Upper lobe of right lung (tissue), 1 donor: Measurements from ENCODE around the gene GCSH. TPM values are rescaled to one million over a fixed set of nuclear protein-coding genes. Genes with fewer than 3 reads are reported as not detected.

ENCODE experiments used
- ATAC-seq: fragments of 200-7000 bp; cut with Tn5 transposase; one replicate; pipeline ENCODE4 v1.9.1; 2020; ENCODE audit warnings: mild to moderate bottlenecking, moderate library complexity
- DNase-seq: peaks from one replicate; pipeline ENCODE4 v3.0.0-alpha.2; 2020
- H3K27ac ChIP-seq: fragments of 200-600 bp; one replicate; pipeline ENCODE4 v1.8.0; 2022
- H3K27me3 ChIP-seq: fragments of 200-600 bp; one replicate; pipeline ENCODE4 v1.8.0; 2022; ENCODE audit warnings: mild to moderate bottlenecking
- H3K36me3 ChIP-seq: fragments of 200-600 bp; one replicate; pipeline ENCODE4 v1.8.0; 2022
- H3K4me1 ChIP-seq: fragments of 200-600 bp; one replicate; pipeline ENCODE4 v1.8.0; 2022
- H3K4me3 ChIP-seq: fragments of 200-600 bp; one replicate; pipeline ENCODE4 v1.8.0; 2022; ENCODE audit warnings: mild to moderate bottlenecking
- H3K9me3 ChIP-seq: fragments of 200-600 bp; one replicate; pipeline ENCODE4 v1.8.0; 2022
- CTCF ChIP-seq: fragments of 200-600 bp; IDR thresholded peaks from one replicate; pipeline ENCODE4 v1.8.0; 2022; ENCODE audit warnings: antibody characterized with exemption
- intact Hi-C: fragments of 100-400 bp; cut with DNase I; formaldehyde crosslinking; loops from one replicate; pipeline ENCODE4 v1.11.0; 2022
- total RNA-seq: library from RNA; stranded (reverse); fragmentation: NEBNext Ultra II Directional; extraction: Animal tissue kit (Norgen Biotek cat#: 25700); gene quantifications from one replicate; pipeline ENCODE4 v1.2.1, GENCODE V29; 2021
- donor health status: DM: no; HTN: yes; CAD: no; lungs with severe emphysema.

The GCSH gene
- total RNA-seq, 1 donor from 2014 or later, result 17.0 TPM

- H3K27me3 ChIP-seq, result no peaks in the 10 kb centered on the region
- no peak overlapping the region for H3K27ac ChIP-seq
- H3K4me3 ChIP-seq, result no peak overlapping the region
- no peaks in the 10 kb centered on the region for H3K9me3 ChIP-seq
- no peak for TF ChIP-seq CTCF
- no peaks in the 10 kb centered on the region for H3K4me1 ChIP-seq
- ATAC-seq (no peak), DNase-seq (no peak)
- no peaks in the 10 kb centered on the region for H3K36me3 ChIP-seq
- intact Hi-C loops, result no loop called here
Measured at GRCh38 chr16:81060576-81061306, 35.5 kb downstream of the GCSH start.

GRCh38 chr16:81053761-81054160 lies 42.4 kb downstream of the GCSH start:
- Histone ChIP-seq H3K9me3 (no peaks in the 10 kb centered on the region), H3K27ac (no peak overlapping the region), H3K4me1 (no peaks in the 10 kb centered on the region), H3K27me3 (no peaks in the 10 kb centered on the region), H3K4me3 (no peak overlapping the region), H3K36me3 (no peaks in the 10 kb centered on the region)
- ATAC-seq (no peak), DNase-seq (no peak)
- TF ChIP-seq CTCF, result no peak
- intact Hi-C loops, result no loop called here

GRCh38 chr16:81042821-81043220 lies 53.4 kb downstream of the GCSH start:
- Histone ChIP-seq H3K4me3 (no peak overlapping the region), H3K9me3 (no peaks in the 10 kb centered on the region), H3K27ac (no peak overlapping the region), H3K36me3 (peaks cover 44% of the 10 kb centered on the region), H3K27me3 (no peaks in the 10 kb centered on the region), H3K4me1 (peaks cover 5% of the 10 kb centered on the region)
- TF ChIP-seq CTCF, result no peak
- intact Hi-C loops, result no loop called here
- no peak for ATAC-seq
- no peak for DNase-seq

GRCh38 chr16:81041696-81042095 lies 54.5 kb downstream of the GCSH start:
- peaks cover 44% of the 10 kb centered on the region for H3K36me3 ChIP-seq
- DNase-seq (no peak), ATAC-seq (no peak)
- intact Hi-C loops, result no loop called here
- H3K27ac ChIP-seq, result no peak overlapping the region
- TF ChIP-seq CTCF, result no peak
- H3K27me3 ChIP-seq, result no peaks in the 10 kb centered on the region
- no peaks in the 10 kb centered on the region for H3K9me3 ChIP-seq
- peaks cover 14% of the 10 kb centered on the region for H3K4me1 ChIP-seq
- H3K4me3 ChIP-seq, result no peak overlapping the region

- H3K36me3 ChIP-seq, result peaks cover 44% of the 10 kb centered on the region
- ATAC-seq, result no peak
- DNase-seq, result no peak
- H3K27me3 ChIP-seq, result no peaks in the 10 kb centered on the region
- H3K4me3 ChIP-seq, result no peak overlapping the region
- no peak overlapping the region for H3K27ac ChIP-seq
- H3K9me3 ChIP-seq, result no peaks in the 10 kb centered on the region
- intact Hi-C loops, result no loop called here
- TF ChIP-seq CTCF, result no peak
- H3K4me1 ChIP-seq, result peaks cover 16% of the 10 kb centered on the region
Measured at GRCh38 chr16:81040842-81041241, 55.4 kb downstream of the GCSH start.

- no peak overlapping the region for H3K27ac ChIP-seq
- no peak for ATAC-seq
- peaks cover 39% of the 10 kb centered on the region for H3K36me3 ChIP-seq
- no peak for DNase-seq
- H3K27me3 ChIP-seq, result no peaks in the 10 kb centered on the region
- H3K4me1 ChIP-seq, result peaks cover 19% of the 10 kb centered on the region
- no peak overlapping the region for H3K4me3 ChIP-seq
- H3K9me3 ChIP-seq, result no peaks in the 10 kb centered on the region
- TF ChIP-seq CTCF, result no peak
- intact Hi-C loops, result no loop called here
Measured at GRCh38 chr16:81040131-81040530, 56.1 kb downstream of the GCSH start.
